Prostate gland (tissue), 2 donors: ENCODE data around the gene MYO5B. TPM values are rescaled to one million over a fixed set of nuclear protein-coding genes. Genes with fewer than 3 reads are reported as not detected.

ENCODE experiments used
- DNase-seq: peaks from one replicate; pipeline ENCODE4 v3.0.0-alpha.2; 2019; ENCODE audit warnings: low spot score
- H3K27ac ChIP-seq, 2 donors: fragments of 200-600 bp; sonication (generic); 2 replicates each; pipeline ENCODE4 v1.5.1; 2017 to 2019
- H3K27me3 ChIP-seq: fragments of 200-600 bp; sonication (generic); replicated peaks from 2 replicates; pipeline ENCODE4 v1.5.1; 2019; ENCODE audit not compliant: insufficient read depth
- H3K36me3 ChIP-seq, 2 donors: fragments of 200-600 bp; sonication (generic); 1 replicate in 1 of 2; 2 replicates in 1 of 2; pipeline versions ENCODE4 v1.5.1 to v1.8.1; 2017 to 2019
- H3K4me1 ChIP-seq: fragments of 200-600 bp; sonication (generic); replicated peaks from 2 replicates; pipeline ENCODE4 v1.5.1; 2019
- H3K4me3 ChIP-seq, 2 donors: fragments of 200-600 bp; sonication (generic); 2 replicates each; pipeline ENCODE4 v1.5.1; 2017 to 2019
- H3K9me3 ChIP-seq: fragments of 200-600 bp; sonication (generic); 2 replicates; pipeline ENCODE4 v1.5.1; 2017
- CTCF ChIP-seq, 4 experiments: fragments of 200-600 bp in 2 of 4; fragments of 450-650 bp in 2 of 4; sonication (generic) in 2 of 4; IDR thresholded peaks; 1 replicate in 3 of 4; 2 replicates in 1 of 4; pipeline ENCODE4 v1.5.1; 2016 to 2019; ENCODE audit warnings: antibody characterized with exemption in 4 of 4, mild to moderate bottlenecking in 2 of 4, moderate library complexity in 2 of 4
- POLR2A ChIP-seq: fragments of 450-650 bp; IDR thresholded peaks from one replicate; pipeline ENCODE4 v1.6.1; 2016; ENCODE audit warnings: antibody characterized with exemption, mild to moderate bottlenecking
- POLR2AphosphoS5 ChIP-seq: sonication (generic); formaldehyde crosslinking; IDR thresholded peaks from one replicate; pipeline ENCODE4 v1.6.1; 2017; ENCODE audit warnings: antibody characterized with exemption
- WGBS: methylation state at CpG from one replicate; pipeline ENCODE4 v1.1.5; 2018; 5-methylcytosine and 5-hydroxymethylcytosine counted together
- intact Hi-C: fragments of 100-400 bp; cut with DNase I; formaldehyde crosslinking; loops from one replicate; pipeline ENCODE4 v1.14.2; 2022
- total RNA-seq, 2 donors: library from RNA; depleted of rRNA; stranded (reverse); fragments of >200 nt; gene quantifications; one replicate each; pipeline ENCODE4 v1.1.0, GENCODE V29; 2016

Gene MYO5B
- total RNA-seq, 2 donors from 2014 or later = 28.5 to 31.1 TPM

GRCh38 chr18:50128506-50129271, 66.3 kb downstream of the MYO5B start:
- H3K36me3 ChIP-seq = no peaks in the 10 kb centered on the region
- H3K27me3 ChIP-seq = no peaks in the 10 kb centered on the region
- TF ChIP-seq POLR2AphosphoS5 (peak; percentile 41), CTCF (IDR thresholded peaks at IDR 0.05) (no peak), POLR2A (no peak)
- no peaks in the 10 kb centered on the region for H3K9me3 ChIP-seq
- intact Hi-C loops = no loop called here
- no peak overlapping the region for H3K4me3 ChIP-seq
- H3K27ac ChIP-seq = no peak overlapping the region
- 51% methylated on average over 15 of the region's 15 CpGs for WGBS
- peak; percentile 28 for DNase-seq
- no peaks in the 10 kb centered on the region for H3K4me1 ChIP-seq

DNA sequence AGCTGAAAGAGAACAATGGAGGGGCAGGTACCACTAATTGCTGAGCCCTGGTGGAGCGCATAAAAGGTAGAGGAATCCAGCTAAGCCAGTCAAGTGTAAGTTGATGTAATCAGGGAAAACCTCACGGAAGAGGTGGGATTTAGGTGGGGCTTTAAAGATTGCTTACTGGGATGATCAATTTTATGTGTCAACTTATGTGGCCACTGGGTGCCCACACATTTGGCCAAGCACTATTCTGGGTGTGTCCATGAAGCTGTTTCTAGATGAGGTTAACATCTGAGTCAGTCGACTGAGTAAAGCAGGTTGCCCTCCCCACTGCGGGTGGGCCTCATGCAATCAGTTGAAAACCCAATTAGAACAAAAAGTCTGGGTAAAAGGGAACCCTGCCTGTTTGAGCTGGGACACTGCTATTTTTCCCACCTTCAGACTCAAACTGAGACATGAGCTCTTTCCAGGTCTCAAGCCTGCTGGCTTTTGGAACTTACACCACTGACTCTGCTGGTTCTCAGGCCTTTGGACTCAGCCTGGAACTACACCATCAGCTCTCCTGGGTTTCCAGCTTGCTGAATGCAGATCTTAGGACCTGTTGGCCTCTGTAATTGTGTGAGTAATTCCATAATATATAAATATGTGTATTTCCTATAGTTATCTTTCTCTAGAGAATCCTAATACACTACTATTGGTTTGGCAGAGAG, 67.3 kb downstream of the MYO5B start:
- TF ChIP-seq CTCF (IDR thresholded peaks at IDR 0.05) (no peak), POLR2A (no peak), POLR2AphosphoS5 (no peak)
- Histone ChIP-seq H3K9me3 (no peaks in the 10 kb centered on the region), H3K36me3 (no peaks in the 10 kb centered on the region), H3K27me3 (no peaks in the 10 kb centered on the region), H3K4me1 (no peaks in the 10 kb centered on the region), H3K4me3 (no peak overlapping the region), H3K27ac (no peak overlapping the region)
- WGBS = 85% methylated on average over 4 of the region's 4 CpGs
- DNase-seq = no peak
- intact Hi-C loops = no loop called here

- H3K4me3 ChIP-seq = no peak overlapping the region
- no peaks in the 10 kb centered on the region for H3K36me3 ChIP-seq
- H3K27me3 ChIP-seq = no peaks in the 10 kb centered on the region
- no peak overlapping the region for H3K27ac ChIP-seq
- no peaks in the 10 kb centered on the region for H3K9me3 ChIP-seq
- intact Hi-C loops = no loop called here
- WGBS = 77% methylated on average over 3 of the region's 3 CpGs
- no peaks in the 10 kb centered on the region for H3K4me1 ChIP-seq
- TF ChIP-seq POLR2A (no peak), CTCF (IDR thresholded peaks at IDR 0.05) (no peak), POLR2AphosphoS5 (no peak)
- DNase-seq = no peak
Measured at GRCh38 chr18:50126471-50126870, 68.5 kb downstream of the MYO5B start.

GRCh38 chr18:50125456-50125855, 69.5 kb downstream of the MYO5B start:
- Histone ChIP-seq H3K27me3 (no peaks in the 10 kb centered on the region), H3K9me3 (no peaks in the 10 kb centered on the region), H3K36me3 (no peaks in the 10 kb centered on the region), H3K4me3 (no peak overlapping the region), H3K27ac (no peak overlapping the region), H3K4me1 (no peaks in the 10 kb centered on the region)
- TF ChIP-seq POLR2A (no peak), CTCF (IDR thresholded peaks at IDR 0.05) (no peak), POLR2AphosphoS5 (no peak)
- intact Hi-C loops = no loop called here
- WGBS = 93% methylated on average over 1 of the region's 1 CpG
- DNase-seq = no peak
